HG02885 (cell line): ENCODE measurements around the gene PPP1R13L.
"Not testable (repeated sequence)": the region's sequence is repeated elsewhere in the genome, so short reads cannot be mapped to it uniquely, and the experiment has no call there.

Source experiments
- ATAC-seq: cut with Tn5 transposase; IDR thresholded peaks from one replicate; pipeline ENCODE4 v1.9.1; 2021; ENCODE audit warnings: mild to moderate bottlenecking; ENCODE audit not compliant: unreplicated experiment, poor library complexity

PPP1R13L gene

DNA sequence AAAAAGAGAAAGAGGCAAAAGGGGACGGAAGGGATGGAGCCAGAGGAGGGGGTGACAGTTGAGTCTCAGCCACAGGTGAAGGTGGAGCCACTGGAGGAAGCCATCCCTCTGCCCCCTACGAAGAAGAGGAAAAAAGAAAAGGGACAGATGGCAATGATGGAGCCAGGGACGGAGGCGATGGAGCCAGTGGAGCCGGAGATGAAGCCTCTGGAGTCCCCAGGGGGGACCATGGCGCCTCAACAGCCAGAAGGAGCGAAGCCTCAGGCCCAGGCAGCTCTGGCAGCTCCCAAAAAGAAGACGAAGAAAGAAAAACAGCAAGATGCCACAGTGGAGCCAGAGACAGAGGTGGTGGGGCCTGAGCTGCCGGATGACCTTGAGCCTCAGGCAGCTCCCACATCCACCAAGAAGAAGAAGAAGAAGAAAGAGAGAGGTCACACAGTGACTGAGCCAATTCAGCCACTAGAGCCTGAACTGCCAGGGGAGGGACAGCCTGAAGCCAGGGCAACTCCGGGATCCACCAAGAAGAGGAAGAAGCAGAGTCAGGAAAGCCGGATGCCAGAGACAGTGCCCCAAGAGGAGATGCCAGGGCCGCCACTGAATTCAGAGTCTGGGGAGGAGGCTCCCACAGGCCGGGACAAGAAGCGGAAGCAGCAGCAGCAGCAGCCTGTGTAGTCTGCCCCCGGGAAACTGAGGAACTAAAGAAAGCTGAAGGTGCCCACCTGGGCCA, 4.1 kb upstream of the PPP1R13L start:
- ATAC-seq: no peak

DNA sequence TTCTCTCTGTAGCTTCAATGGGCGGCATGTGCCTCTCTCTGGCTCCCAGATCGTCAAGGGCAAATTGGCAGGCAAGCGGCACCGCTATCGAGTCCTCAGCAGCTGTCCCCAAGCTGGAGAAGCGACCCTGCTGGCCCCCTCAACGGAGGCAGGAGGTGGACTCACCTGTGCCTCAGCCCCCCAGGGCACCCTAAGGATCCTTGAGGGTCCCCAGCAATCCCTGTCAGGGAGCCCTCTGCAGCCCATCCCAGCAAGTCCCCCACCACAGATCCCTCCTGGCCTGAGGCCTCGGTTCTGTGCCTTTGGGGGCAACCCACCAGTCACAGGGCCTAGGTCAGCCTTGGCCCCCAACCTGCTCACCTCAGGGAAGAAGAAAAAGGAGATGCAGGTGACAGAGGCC, 3.3 kb upstream of the PPP1R13L start:
- ATAC-seq: no peak

DNA sequence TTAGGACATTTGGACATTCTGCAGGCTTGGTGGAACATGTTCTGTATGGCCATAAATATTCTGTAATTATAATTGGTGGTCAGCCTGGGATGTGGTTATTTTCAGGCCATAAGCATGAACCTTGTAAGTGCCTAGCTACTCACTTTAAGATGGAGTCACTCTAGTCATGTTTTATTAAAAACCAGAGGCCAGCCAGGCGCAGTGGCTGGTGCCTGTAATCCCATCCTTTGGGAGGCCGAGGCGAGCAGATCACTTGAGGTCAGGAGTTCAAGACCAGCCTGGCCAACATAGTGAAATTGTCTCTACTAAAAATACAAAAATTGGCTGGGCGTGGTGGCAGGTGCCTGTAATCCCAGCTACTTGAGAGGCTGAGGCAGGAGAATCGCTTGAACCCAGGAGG, 2.7 kb upstream of the PPP1R13L start:
- not testable (repeated sequence) for ATAC-seq

DNA sequence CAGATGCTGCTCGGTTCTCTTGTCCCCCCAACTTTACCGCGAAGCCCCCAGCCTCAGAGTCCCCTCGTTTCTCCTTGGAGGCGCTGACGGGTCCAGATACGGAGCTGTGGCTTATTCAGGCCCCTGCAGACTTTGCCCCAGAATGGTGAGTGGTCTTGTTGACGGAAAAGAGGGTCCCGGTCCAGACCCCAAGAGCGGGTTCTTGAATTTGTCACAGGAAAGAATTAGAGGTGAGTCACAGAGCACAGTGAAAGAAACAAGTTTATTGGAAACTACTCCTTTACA, 2.2 kb upstream of the PPP1R13L start:
- no peak for ATAC-seq

DNA sequence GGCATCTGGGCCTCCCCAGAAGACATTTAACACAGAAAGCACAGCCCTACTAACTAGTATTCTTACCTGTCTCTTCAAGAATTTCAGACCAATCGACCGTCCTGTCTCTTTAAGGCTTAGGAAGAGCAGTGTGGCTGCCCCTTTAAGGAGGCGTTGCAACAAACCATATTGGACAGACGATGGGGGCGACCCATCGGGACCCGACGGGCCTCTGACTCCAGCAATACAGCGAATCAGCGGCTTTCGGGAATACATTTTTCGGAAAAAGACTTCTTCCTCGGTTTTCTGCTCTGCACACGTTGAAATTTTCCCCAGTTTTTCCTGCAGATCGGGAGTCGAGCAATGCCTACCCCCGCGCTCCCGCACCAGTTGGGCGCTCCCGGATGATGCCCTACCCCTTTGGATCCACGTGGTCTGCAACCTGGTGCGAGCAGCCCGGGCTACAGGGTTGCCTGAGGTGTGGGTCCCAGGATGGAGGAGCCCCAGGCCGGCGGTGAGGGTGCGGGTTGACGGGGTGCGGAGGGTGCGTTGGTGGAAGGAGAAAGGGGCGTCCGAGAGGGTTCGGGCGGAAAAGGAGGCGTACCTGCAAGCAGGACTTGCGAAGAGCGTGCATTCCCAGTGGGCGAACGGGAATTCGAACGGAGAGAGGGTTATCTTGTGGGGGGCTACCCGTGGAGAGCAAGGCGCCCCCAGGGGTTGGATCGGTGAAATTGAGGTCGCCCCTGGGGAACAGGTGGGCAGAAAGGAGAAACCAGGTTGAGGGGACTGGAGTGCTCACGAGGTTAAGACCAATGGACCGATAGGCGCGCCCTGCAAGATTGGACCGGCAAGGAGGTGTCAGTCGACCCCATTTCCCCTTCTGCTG, 1.6 kb upstream of the PPP1R13L start, which contains the start of gene POLR1G:
TSS of gene POLR1G (plus strand) at position 419 of the 865 bp plus-strand sequence. CDS start at position 472, 53 bp downstream.
- peak; percentile 77 for ATAC-seq

DNA sequence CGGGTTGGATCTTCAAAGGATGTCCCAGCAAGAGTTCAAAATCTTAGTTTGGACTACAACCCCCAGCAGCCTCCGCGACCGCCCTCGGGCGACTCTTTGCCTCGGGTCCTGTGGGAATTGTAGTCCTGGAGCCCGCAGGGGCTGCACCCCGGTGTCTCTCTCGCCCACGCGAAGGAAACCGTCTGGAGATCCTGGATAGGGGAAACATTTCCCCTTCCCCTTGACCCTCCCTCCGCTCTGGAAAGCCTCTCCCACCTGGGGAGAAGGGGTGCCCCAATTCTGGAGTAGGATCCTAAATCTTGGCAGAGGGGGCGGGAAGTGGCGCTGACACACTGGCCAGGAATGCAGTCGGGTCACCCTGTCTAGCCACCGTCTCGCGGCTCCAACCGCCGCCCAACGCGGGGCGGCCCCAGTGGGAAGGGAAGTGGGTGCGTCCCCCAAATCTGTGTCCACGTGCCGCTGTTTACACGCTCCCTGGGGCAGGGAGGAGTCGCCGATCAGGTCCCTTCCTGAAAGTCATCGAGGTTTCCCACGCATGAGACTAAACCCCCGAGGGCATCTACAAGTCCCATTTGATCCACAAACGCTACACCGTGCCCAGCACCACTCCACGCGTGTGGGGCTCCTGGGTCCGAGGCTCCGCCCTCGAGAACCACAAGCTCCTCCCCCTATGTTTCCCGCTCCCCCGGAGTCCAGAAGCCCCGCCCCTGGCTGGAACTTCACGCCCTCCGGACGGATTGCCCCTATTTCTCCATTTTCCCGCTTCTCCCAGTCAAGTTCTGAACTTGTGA, 761 bp upstream of the PPP1R13L start:
- ATAC-seq: peak; percentile 58

DNA sequence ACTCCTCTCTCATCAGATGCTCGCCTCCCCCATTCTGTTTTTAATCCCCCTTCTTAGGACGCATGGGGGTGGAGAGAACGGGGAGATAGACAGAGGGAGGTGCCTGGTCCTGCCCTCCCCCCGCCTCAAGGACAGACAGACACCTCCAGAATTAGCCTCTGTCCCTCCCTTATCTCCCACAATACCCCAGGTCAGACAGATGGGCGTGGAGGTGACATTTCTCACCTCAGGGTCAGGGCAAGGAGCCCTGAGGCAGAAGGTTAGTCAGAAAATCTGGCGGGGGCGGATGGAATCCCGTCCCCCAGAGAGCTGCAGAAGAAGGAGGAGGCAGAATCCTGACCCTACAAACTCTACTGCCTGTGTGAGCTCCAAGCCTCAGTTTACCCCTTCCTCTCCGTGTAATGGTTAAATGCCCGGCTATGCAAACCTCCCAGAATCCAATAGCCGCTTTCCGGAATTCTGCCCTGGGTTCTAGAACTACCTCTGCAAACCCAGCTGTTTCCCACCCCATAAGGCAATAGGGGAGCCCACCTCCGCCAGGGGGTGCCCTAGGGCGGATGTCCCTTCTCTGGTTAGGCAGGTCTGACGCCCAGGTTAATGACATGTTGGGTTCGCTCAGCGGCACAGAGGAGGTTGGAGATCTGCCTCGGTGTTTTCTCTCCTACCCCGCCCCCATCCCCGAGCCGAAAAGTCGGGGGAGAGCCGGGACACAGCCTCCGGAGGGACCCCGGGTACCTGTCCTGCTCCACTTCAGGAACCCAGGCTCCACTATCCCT, 900 bp downstream of the PPP1R13L start:
- no peak for ATAC-seq

DNA sequence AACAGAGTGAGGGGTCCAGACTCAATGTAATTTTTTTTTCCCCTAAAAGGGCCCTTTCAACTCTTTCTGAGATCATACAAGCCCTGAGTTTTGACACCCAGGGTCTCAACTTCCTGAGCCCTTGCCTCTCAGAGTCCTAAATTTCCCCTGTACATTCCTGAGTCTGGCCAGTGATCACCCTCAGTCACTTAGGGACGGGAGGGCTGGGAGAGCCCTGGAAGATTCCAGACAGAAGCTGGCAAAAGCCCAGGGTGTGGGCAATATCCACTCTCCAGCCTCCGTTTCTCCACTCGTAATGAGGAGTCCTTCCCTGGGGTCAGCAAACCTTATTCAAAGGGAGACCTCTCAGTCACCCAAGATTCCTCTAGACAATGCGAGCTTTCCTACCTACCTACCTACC, 1.6 kb downstream of the PPP1R13L start:
- no peak for ATAC-seq

DNA sequence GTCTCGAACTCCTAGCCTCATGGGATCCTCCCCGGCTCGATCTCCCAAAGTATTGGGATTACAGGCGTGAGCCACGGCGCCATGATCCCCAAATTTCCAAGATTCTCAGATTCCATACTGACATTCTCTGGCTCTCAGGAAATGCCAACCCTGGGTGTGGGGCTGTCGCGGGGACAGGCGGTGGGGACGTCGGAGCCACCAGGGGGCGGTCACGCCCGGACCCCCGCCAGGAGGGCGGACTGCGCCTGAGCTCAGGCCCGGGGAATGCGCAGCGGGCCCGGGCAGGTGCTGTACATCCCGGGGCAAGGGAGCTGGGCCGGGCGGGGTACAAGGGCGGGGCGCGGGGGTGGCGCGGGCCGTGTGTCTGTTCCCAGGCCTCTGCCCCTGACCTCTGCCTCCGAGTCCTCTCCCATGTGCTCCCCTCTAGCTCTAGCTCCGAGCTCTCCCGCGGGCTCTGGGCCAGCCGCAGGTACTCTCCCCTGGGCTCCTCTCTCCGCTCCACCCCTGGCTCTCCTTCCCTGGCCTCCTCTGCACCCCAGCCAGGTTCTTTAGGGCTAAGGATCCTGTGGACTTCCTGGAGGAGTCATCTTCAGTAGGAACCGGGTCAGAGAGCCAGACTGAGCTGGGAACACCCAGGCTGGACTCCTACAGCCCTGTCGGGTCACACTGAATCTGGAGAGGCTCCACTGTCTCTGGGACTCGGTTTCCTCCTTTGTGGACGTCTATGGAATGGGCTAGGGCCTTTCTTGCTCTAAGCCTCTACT, 2.4 kb downstream of the PPP1R13L start:
- no peak for ATAC-seq

DNA sequence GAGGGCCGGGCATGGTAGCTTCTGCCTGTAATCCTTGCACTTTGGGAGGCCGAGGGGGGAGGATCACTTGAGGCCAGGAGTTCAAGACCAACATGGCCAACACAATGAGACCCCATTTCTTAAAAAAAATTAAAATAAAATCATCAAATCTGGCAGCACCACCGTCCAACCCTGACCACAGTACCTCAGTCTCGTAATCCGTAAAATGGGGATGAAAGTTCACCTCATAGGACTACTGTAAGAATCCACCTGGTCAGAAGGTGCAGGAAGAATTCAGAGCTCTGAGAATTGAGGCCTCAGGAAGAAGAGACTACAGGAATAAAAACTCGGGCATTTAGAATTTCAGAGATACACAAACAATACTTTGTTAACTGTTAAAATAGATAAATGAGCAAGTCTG, 3.1 kb downstream of the PPP1R13L start:
- ATAC-seq: no peak

DNA sequence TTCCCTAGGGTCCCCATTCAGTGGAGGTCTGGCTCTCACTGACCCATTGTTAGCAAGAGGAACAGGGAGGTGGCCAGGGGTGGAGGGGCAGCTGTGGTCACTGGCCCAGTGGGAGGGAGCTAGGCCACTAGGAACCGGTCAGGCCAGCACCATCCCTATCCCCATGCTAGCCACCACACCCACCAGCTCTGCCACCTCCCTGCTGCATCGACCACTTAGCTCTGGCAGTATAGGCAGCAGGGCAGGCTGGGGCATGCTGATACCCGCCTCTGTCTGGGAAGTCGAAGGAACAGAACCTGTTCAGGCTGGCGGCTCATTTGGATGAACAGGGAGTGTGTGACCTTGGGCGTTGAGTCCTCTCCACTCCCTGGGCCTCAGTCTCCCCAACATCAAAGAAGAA, 4.7 kb downstream of the PPP1R13L start:
- no peak for ATAC-seq

DNA sequence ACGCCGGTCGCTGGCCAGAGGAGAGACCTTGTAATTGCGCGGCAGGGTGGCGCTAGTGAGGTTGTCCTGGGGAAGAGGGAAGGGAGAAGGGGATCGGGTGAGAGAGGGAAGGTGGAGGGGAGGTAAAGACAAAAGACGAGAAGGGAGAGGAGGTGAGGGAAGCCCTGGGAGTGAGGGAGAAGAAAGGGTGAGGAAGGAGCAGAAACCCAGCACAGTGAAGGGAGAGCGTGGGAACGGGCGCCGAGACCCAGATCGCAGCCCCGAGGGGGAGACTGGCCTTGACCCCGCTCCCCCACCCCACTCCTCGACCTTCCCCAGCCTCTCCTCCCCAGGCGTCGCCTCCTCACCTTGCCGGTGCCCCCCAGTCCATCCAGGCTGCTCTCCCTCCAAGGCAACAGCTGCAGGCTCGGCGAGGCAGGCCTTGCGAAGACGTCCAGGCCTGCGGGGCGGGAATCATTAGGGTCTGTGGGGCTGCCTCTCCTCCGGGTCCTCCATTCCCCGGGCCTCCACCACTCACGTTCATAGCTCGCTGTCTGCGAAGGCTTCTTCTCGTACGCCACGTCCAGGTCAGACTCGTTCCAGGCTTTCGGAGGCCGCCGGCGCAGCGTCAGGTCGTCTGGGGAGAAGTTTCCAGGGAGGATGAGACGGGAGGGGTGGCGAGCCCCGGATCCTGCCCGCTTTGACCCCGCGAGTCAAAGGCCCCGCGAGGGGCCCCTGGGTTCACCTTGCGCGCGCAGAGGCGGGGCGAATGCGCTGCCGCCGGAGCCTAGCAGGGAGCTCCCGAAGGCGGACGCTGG, 8.8 kb downstream of the PPP1R13L start:
- ATAC-seq: no peak

DNA sequence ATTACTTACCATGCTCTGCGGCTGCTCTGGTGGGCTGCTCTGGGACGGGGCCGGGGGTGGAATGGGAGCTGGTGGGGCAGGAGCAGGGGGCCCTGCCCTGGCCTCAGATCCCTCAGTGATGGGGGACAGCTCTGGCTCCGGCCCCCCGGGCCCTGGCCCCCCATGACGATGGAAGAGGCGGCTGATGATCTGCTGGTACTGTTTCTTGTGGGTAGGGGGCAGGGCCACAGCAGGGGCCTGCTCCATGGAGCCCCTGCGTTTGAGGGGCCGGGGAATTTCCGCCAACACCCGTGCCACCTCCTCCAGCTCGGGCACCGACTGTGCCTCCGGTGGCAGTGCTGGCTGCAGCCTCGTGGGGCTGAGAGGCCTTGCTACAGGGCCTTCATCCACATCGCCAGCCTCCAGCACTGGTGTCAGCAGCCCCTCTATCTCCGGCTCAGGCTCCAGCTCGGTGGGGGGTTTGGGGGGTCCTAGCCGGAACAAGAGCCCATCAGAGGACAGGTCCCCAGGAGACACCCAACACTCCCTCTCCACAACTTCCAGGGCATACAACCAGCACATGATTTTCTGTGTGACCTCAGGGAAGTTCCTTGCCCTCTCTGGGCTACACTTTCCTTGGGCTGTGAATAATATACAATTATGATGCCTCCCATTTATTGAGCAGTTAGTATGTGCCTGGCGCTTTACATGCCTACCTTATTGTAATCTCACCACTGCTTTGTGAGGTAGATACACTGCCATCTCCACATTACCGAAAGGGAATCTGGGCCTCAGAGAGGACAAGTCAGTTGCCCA, 12.8 kb downstream of the PPP1R13L start:
- no peak for ATAC-seq

DNA sequence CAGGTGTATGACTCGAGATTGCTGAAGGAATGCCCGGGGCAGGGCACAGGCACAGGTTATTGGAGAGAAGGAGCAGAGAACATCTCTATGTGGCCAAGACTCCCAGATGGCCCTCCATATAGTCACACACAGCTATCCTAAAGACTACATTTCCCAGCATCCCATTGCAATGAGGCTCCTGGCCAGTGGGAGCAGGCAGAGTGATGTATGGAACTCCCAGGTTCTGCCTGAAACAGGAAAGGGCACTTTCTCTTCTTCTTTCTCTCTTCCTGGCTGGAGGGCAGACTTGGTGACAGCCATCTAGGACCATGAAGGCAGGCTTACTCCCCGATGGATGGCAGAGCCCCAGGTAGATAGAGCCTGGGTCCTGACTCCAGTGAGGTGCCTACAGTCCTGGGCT, 13.5 kb downstream of the PPP1R13L start:
- ATAC-seq: no peak

DNA sequence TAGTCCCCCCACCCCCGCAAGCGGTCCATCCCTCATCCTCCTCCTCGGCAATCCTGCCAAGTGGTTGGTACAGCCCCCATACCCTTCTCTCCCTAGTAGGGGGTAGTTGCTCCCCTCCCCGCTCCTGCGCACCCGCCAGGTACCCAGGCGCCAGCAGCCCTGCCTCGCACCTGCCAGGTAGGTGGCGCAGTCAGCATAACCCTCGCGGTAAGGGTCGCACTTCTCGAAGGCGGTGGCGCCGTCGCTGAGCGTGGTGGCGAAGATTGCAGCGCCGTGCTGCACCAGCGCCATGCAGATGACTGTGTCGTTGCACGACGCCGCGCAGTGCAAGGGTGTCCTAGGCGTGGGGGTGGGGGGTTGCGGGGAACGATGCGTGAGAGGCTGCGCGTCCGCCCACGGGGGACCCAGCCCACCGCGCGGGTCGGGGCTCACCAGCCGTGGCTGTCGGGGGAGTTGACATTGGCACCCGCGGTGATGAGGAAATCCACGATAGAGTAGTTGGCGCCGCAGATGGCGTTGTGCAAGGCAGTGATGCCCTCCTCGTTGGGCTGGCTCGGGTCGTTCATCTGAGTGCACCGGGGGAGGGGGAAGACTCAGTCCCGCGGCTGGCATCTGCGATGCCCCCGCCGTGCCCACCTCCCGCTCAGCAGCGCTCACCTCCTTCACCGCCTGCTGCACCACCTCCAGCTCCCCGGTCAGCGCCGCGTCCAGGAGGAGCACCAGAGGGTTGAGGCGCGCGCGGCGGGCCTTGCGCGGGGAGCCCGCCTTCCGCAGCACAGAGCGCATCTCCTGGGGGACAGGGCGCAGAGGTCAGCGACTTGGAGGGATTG, 19.3 kb downstream of the PPP1R13L start:
- no peak for ATAC-seq

DNA sequence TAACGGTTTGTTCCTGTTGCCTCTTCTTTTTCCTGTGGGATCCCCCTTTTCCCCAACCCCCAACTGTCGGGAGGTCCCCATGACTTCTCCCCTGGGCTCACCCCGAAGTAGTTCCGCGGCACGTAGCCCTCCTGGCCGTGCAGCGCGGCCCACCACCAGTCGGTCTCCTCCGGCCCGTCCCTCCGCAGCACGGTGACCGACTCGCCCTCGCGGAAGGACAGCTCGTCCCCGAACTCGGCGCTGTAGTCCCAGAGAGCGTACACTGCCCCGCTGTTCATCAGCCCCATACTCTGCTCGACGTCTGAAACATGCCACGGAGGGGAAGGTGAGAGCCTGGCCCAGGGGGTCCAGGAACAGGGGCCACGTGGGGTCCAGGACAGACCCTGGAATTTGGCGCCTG, 22.4 kb downstream of the PPP1R13L start:
- no peak for ATAC-seq

DNA sequence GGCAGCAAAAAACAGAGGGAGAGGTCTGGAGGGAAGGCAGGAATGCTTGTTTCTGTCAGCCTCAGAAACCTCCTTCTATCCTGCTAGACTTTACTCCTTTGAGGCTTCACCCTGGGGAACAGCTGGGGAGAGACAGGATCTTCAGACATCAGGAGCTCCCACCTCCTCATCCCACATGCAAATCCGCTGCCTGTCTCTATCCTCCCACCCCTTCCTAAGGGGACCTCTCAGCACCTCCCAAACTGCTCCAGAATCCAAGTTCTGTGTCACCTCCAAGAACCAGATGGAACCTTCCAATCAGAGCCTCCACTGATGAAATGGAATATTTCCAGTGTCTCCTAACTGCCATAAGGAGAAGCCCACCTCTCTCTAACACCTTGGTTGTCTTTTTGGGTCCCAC, 24.8 kb downstream of the PPP1R13L start:
- ATAC-seq: no peak
